ENCODE results near the gene TUBG1.
"Not testable (repeated sequence)": the region's sequence is repeated elsewhere in the genome, so short reads cannot be mapped to it uniquely, and the experiment has no call there.

TUBG1 gene

DNA sequence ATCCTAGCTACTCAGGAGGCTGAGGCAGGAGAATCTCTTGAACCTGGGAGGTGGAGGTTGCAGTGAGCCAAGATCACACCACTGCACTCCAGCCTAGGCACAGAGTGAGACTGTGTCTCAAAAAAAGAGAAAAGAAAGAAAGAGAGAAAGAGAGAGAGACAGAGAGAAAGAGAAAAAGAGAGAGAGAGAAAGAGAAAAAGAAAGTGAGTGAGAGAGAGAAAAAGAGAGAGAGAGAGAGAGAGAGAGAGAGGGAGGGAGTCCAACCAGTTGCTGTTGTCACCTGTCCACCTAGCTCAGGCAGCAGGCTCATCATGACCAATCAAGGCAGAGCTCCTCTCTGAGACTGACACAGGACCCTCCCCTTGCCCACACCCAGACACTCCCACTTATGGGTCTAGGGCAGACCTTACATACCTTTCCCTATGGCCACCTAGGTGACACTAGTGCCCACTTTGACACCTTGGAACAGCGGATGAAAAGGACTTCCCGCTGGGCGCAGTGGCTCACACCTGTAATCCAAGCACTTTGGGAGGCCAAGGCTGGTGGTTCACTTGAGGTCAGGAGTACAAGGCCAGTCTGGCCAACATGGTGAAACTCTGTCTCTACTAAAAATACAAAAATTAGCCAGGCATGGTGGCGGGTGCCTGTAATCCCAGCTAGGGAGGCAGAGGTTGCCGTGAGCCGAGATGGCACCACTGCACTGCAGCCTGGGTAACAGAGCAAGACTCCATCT, 17.7 kb downstream of the TUBG1 start:
- DNase-seq, result not testable (repeated sequence)

DNA sequence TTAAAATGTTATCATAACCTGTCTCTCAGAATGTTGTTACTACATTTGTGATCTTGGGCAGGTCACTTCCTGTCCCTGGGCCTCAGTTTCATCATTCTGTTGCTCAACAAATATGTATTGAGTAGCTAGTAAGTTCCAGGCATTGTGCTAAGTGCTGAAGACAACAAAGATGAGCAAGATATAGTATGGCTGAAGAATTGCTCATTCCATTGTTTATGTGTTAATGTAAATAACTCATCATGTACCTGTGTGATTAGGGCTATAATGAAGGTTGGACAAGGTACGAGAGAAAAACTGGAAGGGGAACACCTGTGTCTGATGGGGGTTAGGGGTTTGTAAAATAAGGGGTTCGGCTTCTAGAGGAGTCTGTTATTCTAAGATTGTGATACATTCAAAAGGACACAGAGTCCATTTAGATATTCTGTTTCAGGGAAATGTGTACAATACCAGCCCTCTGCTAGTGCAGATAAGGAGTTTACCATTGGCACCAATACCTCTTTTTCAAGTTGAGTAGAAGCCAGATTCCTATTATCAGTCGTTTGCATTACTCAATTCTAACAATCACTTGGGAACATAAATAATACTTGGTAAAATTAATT, 20.0 kb downstream of the TUBG1 start:
- no peak for DNase-seq

DNA sequence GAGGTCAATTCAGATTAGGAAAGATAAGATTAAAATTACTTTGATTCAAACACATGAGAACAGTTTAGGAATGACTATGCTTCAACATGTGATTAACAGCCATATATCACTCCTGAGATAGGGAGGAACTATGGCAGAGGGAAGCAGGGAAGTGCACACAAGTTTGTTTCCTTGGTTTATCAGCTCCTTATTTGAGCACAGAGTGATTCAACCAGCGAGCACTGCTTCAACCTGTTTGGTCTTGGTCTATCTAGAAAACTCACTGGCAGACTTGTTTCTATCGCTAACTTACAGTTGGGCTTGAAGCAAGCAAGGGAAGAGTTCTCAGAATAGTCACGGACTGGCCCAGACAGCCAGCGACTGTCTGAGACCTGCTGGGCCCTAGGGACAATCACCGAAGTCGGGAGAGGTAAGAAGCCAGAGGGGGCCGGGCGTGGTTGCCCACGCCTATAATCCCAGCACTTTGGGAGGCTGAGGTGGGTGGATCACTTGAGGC, 23.5 kb downstream of the TUBG1 start:
- no peak for DNase-seq

DNA sequence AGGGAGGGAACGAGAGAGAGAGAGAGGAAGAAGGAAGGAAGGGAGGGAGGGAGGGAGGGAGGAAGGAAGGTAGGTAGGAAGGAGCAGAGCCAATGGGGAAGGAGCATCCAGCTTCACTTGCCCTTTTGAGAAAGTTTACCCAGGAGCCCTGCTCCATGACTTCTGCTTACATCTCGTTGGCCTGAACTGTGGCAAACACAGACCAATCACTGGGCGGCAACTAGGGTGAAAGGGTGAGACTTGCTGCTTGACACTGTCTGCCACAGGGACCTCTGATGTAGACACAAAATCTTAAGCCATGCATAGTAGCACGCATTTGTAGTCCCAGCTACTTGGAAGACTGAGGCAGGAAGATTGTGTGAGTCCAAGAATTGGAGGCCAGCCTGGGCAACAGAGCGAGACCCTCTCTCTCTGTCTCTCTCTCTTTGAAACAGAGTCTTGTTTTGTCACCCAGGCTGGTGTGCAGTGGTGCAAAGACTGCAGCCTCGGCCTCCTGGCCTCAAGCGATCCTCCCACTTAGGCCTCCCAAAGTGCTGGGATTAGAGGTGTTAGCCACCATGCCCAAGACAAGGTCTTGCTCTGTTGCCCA, 30.1 kb downstream of the TUBG1 start:
- no peak for DNase-seq

DNA sequence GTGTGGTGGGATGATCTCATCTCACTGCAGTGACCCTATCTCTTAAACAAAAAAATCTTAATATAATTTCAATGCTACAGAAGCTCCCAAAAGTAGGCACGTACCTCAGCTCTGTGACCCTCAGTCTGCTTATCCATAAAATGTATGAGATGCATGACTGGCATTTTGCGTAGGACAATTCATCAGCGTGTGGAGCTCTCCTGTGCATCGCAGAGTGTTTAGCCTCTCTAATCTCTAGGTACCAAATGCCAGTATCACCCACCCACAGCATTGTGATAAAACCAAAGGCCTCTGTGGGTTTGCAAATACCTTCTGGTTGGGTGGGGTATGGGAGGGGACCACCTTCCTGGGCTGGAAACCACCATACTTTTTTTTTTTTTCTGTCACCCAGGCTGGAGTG, 30.6 kb downstream of the TUBG1 start:
- no peak for DNase-seq

DNA sequence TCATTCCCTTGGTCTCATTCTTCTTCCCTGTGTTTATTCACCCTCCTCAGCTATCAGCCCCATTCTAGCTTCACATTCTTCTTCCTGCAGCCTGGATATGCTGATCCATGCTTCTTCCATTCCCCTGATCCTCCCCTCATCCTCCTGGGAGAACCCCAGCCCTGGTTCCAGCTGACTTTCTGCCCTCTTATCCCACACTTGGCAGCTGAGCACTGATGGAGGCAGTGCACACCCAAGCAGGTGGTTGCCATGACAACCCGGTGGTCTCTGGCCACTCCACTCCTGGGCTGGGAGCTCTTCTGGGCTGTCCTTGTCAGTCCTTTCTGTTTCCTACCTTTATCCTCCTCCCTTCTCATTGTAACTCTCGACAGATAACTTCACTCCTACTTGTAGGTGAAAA, 32.9 kb downstream of the TUBG1 start:
- DNase-seq, result peak; percentile 4

DNA sequence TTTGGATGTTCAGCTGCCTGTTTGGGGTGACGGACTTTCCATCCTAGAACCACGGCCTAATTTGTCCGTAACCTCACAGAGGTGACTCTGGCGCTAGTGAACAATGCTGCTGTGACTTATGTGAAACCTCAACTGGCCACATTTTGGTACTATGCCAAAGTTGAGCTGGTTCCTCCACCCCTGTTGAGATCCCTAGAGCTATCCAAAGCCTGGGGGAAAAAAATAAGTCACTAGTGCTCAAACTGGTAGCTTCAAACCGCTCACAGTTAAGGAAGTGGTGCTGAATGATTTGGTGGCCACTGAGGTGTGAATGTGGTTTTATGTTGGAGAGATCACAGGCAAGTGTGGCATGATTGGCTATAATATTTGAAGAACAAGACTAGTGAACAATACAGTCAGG, 38.3 kb downstream of the TUBG1 start:
- DNase-seq, result no peak

DNA sequence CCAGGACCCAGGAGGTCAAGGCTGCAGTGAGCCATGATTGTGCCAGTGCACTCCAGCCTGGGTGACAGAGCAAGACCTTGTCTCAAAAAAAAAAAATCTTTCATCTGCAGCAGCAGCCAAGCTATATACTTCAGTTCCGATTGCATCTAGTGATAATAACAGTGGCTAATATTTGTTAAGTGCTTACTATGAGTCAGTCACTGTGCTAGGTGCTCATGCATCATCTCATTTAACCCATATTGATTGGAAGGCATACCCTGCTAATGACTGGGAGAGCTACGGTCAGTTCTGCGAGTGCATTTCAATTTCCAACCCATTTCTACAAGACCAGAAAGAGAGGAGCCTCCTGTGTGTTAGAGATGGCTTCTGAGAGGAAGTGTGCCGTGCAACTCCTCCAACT, 41.9 kb downstream of the TUBG1 start:
- DNase-seq, result no peak

DNA sequence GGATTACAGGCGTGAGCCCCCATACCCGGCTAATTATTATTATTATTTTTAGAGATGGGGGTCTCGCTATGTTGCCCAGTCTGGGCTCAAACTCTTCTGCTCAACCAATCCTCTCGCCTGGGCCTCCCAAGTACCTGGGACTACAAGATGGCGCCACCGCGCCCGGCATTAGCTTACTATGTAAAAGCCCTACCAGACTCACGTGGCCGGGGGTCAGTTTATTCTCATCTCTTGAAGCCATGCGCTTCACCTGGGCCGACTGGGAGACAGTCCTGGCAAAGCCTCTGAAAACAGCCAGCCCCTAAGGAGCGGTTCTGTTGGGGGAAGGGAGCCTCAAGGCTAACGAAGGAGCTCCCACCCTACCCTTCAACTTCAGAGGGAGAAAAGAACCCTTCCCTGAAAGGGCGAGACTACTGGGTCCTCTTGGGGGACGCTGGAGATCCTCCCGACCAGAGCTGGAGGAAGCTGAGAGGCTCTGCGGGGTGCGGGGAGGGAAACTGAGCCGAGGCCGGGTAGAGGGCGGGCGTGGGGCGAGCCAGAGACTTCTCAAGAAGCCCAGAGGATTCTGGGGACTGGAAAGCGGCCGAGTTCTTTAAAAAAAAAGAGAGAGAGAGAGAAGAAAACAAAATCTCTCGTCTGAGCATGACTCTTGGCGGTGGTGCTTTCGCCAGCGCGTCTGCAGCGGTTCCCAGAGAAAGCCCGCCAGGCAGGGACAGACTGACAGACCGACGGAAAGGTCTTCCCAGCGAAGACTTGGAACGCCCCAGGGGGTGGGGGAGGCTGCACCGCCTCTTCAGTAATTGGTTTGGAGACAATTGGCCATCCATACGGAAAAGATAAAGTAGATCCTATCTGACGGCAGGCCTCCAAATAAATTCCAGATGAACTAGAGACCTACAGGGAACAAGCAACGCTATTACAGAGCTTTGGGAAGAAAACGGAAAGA, 44.0 kb downstream of the TUBG1 start:
- no peak for DNase-seq

DNA sequence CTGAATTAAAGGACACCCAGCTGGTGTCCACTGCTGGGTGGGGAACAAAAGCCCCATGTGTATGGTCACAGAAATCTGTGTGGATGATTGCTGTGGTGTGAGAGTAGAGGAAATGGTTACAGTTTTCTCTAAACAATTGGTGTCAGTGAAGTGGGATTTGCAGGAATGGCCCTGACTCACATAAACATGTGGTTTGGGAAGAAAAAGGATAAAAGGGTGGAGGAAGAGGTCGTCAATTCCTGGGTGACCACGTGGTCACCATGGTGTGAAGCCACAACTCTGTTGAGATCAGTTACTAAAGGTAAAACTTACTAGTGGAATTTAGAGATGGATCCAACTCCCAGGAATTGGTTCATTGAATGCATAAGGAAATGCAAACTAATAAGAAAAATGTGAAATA, 46.0 kb downstream of the TUBG1 start:
- DNase-seq, result no peak

DNA sequence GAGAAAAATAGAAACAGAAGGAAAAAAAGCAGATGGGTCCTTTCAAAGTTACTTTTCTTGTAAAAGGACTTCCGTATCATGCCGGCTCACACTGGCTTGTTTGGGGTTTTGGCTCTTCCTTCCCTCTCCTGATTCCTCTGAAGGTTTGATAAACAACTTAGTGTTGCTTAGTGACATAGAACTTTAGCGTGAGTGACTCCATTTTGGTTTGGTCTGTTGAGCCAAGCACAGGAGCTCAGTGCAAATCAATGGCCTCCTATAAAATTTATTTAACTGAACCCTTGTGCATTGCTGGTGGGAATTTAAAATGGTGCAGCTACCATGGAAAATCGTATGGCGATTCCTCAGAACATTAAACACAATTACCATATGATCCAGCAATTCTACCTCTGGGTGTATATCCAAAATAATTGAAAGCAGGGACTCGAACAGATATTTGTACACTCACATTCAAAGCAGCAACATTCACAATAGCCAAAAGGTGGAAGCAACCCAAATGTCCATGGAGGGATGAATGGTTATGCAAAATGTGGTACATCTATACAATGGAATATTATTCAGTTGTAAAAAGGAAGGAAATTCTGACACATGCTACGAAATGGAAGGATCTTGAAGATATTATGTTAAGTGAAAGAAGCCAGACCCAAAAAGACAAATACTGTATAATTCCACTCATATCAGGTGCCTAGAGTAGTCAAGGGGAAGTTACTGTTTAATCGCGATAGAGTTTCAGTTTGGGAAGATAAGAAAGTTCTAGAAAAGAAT, 48.5 kb downstream of the TUBG1 start:
- no peak for DNase-seq

DNA sequence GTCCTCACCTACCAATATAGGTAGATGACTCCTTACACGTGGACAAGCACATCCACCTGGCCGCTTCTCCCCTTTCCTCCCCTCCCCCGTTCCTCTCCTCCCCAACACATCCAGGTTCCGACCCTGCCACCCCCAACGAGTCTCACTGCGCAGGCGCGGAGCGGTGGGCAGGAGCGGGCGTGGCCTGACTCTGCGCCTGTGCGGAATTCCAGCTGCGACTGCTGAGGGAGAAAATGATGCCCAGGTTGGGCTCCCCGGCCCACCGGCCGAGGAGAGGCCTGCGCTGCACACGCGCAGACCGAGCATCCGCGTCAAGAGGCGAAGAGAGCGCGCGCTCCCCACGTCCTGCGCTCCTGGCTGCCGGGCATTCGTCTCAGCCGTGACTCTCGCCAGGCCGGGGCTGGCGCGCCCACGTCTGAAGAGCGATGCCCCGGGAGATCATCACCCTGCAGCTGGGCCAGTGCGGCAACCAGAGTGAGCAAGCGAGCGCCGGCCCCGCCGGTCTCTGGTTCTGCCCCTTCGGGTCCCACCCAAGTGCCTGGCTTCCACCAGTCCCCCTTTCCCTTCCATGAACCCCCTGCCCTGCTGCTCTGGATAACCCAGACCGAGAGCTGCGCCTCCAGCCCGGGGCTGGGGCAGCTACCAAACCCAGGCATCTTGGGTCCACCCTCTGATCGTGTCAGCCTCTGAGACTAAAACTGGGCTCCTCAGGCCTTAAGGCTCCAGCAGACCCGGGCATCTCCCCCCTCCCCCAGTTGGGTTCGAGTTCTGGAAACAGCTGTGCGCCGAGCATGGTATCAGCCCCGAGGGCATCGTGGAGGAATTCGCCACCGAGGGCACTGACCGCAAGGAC, 49.8 kb downstream of the TUBG1 start, which contains the start of gene TUBG2:
Gene TUBG2 (plus strand): TSS at position 206 of the 853 bp plus-strand sequence. CDS start 220 bp downstream, at position 426.
- DNase-seq, result peak; percentile 95

DNA sequence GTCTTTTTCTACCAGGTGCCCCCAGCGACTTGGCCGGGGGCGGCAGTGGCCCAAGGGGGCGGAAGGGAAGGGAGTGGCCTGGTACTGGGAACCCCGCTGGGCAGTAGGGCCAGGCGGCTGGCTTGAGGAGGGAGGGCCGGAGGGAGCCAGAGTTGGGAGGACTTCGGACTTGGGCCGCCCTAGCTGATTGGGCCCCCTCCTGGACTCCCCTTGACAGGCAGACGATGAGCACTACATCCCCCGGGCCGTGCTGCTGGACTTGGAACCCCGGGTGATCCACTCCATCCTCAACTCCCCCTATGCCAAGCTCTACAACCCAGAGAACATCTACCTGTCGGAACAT, 50.4 kb downstream of the TUBG1 start:
- not testable (repeated sequence) for DNase-seq

DNA sequence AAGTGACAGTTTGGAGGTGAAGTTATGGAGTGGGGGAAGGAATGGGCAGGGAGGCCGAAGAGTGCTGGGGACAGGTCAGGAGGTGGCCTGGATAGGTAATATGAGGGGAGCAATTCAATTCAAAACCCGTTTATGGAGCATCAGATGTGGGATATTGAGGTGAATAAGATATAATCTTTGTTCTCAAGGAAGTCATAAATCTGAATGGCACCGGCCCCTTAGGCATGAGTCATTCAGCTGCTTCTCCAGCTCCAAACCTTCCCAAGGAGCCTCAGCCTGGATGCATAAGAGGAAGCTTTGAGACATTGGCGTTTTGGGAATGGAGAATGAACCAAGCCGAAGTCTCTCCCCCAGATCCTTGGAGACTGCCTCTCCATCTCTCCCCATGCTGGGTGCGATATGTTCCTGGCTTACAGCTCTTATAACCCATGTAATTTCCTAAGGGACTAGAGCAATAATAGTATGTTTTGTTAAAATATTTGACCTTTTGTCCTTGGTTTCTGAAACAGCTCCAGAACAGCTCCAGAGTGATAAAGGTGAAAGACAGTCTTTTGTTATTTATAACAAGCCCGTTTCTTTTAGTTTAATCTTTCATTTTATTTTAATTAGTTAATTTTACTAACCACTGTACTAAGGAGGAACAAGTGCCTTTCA, 51.3 kb downstream of the TUBG1 start:
- DNase-seq, result no peak

Measured in NCI-H1092 (cell line).